Measurements from ENCODE around the gene ZKSCAN4. TPM values are rescaled to one million over a fixed set of nuclear protein-coding genes. Genes with fewer than 3 reads are reported as not detected.

ZKSCAN4 gene
- total RNA-seq (ENCODE audit: unreplicated experiment), result 10.6 TPM
- long read RNA-seq, partial matches to known transcripts, result 2 of 6 reads
- long read RNA-seq, other reads (novel, unspliced or antisense), result 2 of 6 reads

GRCh38 chr6:28252009-28252975 is at the start of gene ZKSCAN4:
Gene ZKSCAN4 (minus strand): TSS chr6:28252269. CDS start chr6:28251980, 289 bp downstream.
- Mint-ChIP-seq H3K4me3 (ENCODE audit: unreplicated experiment) (peak within 1 kb of the TSS; percentile 99), H3K9me3 (ENCODE audit: unreplicated experiment) (no peaks in the 10 kb centered on the region), H3K27me3 (ENCODE audit: unreplicated experiment) (peaks cover 2% of the 10 kb centered on the region), H3K27ac (ENCODE audit: unreplicated experiment) (peak within 1 kb of the TSS; percentile 74), H3K36me3 (ENCODE audit: low read depth, unreplicated experiment) (no peaks in the 10 kb centered on the region), H3K4me1 (ENCODE audit: unreplicated experiment) (peaks cover 13% of the 10 kb centered on the region)
- no peak for TF ChIP-seq CTCF (IDR thresholded peaks at IDR 0.05; ENCODE audit: unreplicated experiment)
- peak; percentile 49 for DNase-seq (ENCODE audit: low spot score)

DNA sequence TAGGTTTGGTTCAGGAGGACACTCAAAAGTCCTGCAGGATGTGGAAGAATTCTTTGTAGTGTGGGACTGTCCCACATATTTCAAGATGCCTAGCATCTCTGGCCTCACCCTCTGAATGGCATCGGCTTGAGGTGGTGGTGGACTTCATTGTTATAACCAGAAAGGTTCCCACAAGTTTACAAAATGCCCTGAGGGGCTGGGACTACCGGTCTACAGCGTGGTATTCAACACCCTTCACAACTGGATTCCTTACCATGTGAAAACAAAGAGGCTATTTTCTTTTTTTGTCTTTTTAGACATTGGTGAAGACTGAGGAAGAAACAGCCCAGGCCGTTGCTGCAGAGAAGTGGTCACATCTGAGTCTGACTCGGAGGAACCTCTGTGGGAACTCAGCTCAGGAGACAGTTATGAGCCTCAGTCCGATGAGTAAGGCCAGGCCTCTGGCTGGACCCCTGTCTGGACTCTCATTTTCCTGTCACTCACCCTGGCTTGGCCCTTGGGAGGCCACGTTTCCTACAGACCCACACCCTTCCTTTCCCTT is 44.5 kb upstream of the ZKSCAN4 start:
- Mint-ChIP-seq H3K27ac (ENCODE audit: unreplicated experiment) (no peak overlapping the region), H3K4me1 (ENCODE audit: unreplicated experiment) (no peaks in the 10 kb centered on the region), H3K27me3 (ENCODE audit: unreplicated experiment) (no peaks in the 10 kb centered on the region), H3K9me3 (ENCODE audit: unreplicated experiment) (no peaks in the 10 kb centered on the region), H3K4me3 (ENCODE audit: unreplicated experiment) (no peak overlapping the region), H3K36me3 (ENCODE audit: low read depth, unreplicated experiment) (peaks cover 4% of the 10 kb centered on the region)
- no peak for TF ChIP-seq CTCF (IDR thresholded peaks at IDR 0.05; ENCODE audit: unreplicated experiment)
- no peak for DNase-seq (ENCODE audit: low spot score)

- Mint-ChIP-seq H3K27me3 (ENCODE audit: unreplicated experiment) (no peaks in the 10 kb centered on the region), H3K36me3 (ENCODE audit: low read depth, unreplicated experiment) (peaks cover 4% of the 10 kb centered on the region), H3K9me3 (ENCODE audit: unreplicated experiment) (no peaks in the 10 kb centered on the region), H3K4me3 (ENCODE audit: unreplicated experiment) (no peak overlapping the region), H3K4me1 (ENCODE audit: unreplicated experiment) (no peaks in the 10 kb centered on the region), H3K27ac (ENCODE audit: unreplicated experiment) (no peak overlapping the region)
- DNase-seq (ENCODE audit: low spot score), result no peak
- no peak for TF ChIP-seq CTCF (IDR thresholded peaks at IDR 0.05; ENCODE audit: unreplicated experiment)
Measured at GRCh38 chr6:28295326-28295725, 43.3 kb upstream of the ZKSCAN4 start.

DNA sequence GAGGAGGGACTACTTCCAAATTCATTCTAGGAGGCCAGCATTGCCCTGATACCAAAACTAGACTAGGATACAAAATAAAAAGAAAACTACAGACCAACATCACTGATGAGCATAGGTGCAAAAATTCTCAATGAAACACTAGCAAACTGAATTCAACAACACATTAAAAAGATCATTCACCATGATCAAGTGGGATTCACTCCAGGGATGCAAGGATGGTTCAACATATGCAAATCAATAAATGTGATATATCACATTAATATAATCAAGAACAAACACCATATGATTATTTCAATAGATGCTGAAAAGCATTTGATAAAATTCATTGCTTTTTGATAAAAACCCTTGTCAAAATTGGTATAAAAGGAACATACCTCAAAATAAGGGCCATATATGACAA is 39.5 kb upstream of the ZKSCAN4 start:
- Mint-ChIP-seq H3K27me3 (ENCODE audit: unreplicated experiment) (no peaks in the 10 kb centered on the region), H3K27ac (ENCODE audit: unreplicated experiment) (no peak overlapping the region), H3K4me1 (ENCODE audit: unreplicated experiment) (peaks cover 2% of the 10 kb centered on the region), H3K9me3 (ENCODE audit: unreplicated experiment) (no peaks in the 10 kb centered on the region), H3K36me3 (ENCODE audit: low read depth, unreplicated experiment) (peaks cover 6% of the 10 kb centered on the region), H3K4me3 (ENCODE audit: unreplicated experiment) (no peak overlapping the region)
- no peak for TF ChIP-seq CTCF (IDR thresholded peaks at IDR 0.05; ENCODE audit: unreplicated experiment)
- DNase-seq (ENCODE audit: low spot score), result no peak

GRCh38 chr6:28282926-28283325 is 30.9 kb upstream of the ZKSCAN4 start:
- no peak for TF ChIP-seq CTCF (IDR thresholded peaks at IDR 0.05; ENCODE audit: unreplicated experiment)
- no peaks in the 10 kb centered on the region for H3K27me3 Mint-ChIP-seq (ENCODE audit: unreplicated experiment)
- H3K9me3 Mint-ChIP-seq (ENCODE audit: unreplicated experiment), result no peaks in the 10 kb centered on the region
- H3K36me3 Mint-ChIP-seq (ENCODE audit: low read depth, unreplicated experiment), result peaks cover 3% of the 10 kb centered on the region
- H3K27ac Mint-ChIP-seq (ENCODE audit: unreplicated experiment), result no peak overlapping the region
- peak overlapping the region; percentile 52 for H3K4me3 Mint-ChIP-seq (ENCODE audit: unreplicated experiment)
- H3K4me1 Mint-ChIP-seq (ENCODE audit: unreplicated experiment), result peaks cover 16% of the 10 kb centered on the region
- DNase-seq (ENCODE audit: low spot score), result no peak
